SK-MEL-5 (cell line): Measurements from ENCODE around the gene S100A5. TPM values are rescaled to one million over a fixed set of nuclear protein-coding genes. Genes with fewer than 3 reads are reported as not detected.

ENCODE experiments used
- DNase-seq: peaks from one replicate; pipeline ENCODE4 v3.0.0-alpha.2; 2016; ENCODE audit warnings: low read depth, low spot score
- in situ Hi-C: cut with HindIII; loops from 2 replicates; pipeline ENCODE4 v1.10.0; 2016; ENCODE audit warnings: low sequenced_read_pairs, high pct_unique_total_duplicates, low pct_unique_long_range_greater_than_20kb
- total RNA-seq: library from RNA; depleted of rRNA; stranded (reverse); fragments of >200 nt; shearing (Covaris generic); gene quantifications from 2 replicates; pipeline ENCODE4 v1.2.3, GENCODE V29; 2014; rRNA removed

The S100A5 gene
- total RNA-seq, 1 experiment from 2014 or later, result not detected

DNA sequence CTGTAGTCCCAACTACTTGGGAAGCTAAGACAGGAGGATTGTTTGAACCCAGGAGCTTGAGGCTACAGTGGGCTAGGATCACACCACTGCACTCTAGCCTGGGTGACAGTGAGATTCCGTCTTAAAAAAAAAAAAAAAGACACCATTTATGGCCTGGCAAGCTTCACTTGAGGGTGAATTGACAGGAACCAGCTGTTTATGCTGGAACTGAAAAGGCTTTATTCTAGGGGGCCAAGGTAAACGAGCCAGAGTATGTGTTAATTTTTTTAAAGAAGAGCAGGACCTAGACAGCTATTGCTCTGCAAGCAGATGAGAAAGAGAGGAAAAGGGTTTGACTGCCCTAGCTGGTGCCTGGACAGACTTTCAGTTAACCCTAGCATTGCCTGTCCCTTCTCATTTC, 42.0 kb downstream of the S100A5 start:
- no peak for DNase-seq
- in situ Hi-C loops, result no loop called here

DNA sequence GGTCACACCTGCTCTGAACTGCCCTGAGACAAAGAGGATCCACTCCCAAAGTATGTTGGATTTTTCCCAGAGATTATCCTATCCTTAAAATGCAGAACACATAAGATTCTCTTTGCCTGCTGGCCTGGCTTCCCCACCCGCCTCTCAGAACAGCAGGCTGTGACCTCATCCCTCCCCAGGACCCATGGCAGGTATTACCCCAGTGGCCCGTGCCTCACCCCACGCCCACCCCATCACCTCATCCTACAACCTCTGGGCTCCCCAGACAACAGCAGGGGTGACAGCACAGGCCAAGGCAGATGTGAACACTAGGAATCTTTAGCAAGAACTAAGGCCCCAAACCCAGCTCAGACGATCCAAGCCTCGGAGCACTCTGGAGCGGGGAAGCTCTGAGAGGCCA, 45.2 kb downstream of the S100A5 start:
- in situ Hi-C loops, result no loop called here

DNA sequence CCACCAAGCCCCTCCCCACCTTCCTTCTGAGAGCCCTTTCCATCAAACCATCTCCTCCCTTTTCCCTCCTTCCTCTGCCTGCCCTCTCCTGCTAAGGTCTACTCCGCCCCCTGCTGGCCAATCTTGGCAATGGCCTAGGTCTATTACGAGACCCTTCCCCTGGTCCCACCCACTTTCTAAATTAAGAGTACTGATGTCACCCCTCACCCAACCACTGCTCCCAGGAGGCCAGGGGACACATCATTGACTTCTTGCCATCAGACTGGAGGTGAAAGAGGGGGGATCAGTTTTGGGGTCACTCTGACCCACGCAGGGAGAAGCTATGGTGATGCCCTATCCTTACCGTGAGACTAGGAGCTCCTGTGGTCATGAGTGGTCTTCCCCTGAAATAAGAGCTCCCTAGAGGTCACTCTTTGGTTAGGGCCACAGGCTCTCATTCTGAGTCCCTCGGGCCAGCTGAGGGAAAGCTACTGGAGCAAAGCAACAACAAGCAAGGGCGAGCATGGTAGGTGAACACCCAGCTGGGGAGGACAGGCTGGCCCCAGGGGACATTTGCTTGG, 45.7 kb downstream of the S100A5 start:
- in situ Hi-C loops, result no loop called here
- DNase-seq, result peak; percentile 85

More for the DNA sequence above, 45.2 kb downstream of the S100A5 start:
- DNase-seq, result no peak

DNA sequence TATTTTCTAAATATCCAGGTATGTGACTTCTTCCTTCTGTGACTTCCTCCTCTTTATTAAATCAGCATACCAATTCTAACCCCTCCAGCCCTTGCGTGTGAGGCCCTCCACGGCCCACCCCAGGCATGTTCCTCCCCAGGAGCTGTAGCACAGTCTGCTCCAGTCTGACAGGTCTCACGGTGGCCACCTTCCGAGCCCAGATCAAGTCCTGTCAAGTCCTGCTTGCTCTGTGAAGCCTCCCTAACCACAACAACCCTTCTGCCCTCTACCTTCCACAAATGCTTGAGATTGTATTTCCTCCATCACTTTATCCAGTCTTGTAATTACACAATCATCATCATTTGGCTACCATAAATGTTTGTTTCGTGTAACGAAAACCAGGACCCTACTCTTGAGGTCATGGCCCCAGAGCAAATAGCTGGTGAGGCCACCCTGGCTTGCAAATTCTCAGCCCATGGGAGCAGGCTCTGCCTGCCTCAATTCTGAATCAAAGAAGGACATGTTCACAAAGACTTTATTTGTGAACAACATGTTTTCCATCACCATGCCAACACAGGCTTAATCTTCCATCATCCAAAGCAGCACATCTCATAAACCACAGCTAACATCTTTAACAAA, 47.3 kb downstream of the S100A5 start:
- no peak for DNase-seq

DNA sequence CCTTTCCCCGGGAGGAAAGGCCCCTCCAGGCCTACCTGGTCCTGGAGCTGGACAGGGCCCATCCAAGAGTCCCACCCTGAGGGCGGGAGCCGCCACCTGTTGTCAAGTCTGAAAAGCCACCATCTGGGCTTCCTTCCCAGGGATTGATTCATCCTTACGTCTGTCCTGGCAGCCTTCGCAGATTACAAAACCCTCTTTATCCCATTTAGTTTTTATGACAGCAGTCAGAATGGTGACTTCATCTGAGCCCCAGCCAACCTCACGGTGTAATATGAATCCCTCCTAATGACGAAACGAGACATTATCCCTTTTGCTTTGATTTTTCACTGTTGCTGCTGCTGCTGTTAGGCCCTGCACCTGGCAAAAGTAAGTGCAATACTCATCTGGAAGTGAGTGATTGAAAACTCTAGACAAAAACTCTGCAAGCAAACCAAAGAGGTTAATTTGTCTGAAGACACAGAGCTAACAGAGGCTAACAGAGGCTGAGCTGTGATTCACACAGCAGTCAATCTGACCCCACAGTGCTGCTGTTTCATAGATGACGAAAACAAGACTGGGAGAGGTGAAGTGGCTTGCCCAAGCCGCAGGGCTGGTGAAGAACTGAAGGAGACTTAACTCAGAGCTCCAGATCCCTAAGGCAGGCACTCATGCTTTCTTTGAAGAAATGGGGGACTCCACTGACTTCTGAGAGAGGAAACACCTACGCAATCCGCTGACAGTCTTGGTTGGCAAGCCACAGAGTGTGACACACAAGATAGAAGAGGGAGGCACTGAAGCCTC, 50.3 kb downstream of the S100A5 start:
- in situ Hi-C loops, result no loop called here
- DNase-seq, result peak; percentile 64

More for the DNA sequence above, 47.3 kb downstream of the S100A5 start:
- in situ Hi-C loops, result no loop called here

DNA sequence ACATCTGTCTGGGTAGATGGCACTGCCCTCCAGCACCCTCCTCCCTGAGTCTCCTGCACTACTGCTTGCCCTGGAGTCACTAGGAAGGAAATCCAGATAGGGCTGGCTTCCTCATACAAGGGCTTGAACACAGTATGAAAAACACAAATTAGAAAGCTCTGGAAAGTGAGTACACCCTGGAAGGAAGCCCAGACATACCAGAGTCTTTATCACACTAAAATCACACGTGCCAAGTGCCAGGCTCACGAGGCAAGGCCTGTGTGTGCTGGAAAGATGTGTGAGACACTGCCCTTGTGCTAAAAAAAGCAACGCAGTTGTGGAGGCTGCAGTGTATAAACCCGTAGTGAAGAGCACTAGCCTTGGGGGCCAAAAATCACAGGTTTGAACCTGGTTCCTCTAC, 52.0 kb downstream of the S100A5 start:
- in situ Hi-C loops, result no loop called here
- peak; percentile 45 for DNase-seq

DNA sequence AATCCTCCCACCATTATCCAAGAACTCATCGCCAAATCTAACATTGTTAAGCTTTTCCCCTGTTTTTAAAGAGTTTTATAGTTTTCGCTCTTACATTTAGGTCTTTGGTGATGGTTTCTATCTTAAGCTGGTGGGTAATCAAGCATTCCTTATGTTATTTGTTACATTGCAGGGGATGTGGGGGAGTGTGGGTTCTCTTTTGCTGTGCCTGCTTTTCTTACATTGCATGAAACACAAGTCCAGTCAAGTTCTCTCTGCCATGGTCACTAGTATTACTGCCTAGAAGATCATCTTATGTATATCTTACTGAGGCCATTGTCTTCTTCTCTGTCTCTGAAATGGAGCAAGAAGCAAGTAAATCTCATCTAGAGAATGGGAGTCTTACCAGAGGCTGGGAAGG, 53.0 kb downstream of the S100A5 start:
- DNase-seq, result no peak
- in situ Hi-C loops, result no loop called here

Other genes starting within 250 kb of the S100A5 start
- not detected in 2 replicates for gene PGLYRP3, start 228.0 kb downstream of the S100A5 start, total RNA-seq
- not detected in 2 replicates for gene PGLYRP4, start 192.1 kb downstream of the S100A5 start, total RNA-seq
- gene S100A9, start 183.1 kb downstream of the S100A5 start, total RNA-seq, result not detected in 2 replicates
- not detected in 2 replicates for gene S100A12, start 165.3 kb downstream of the S100A5 start, total RNA-seq
- gene S100A8, start 149.9 kb downstream of the S100A5 start, total RNA-seq, result not detected in 2 replicates
- not detected in 2 replicates for gene S100A7A, start 124.4 kb downstream of the S100A5 start, total RNA-seq
- not detected in 2 replicates for gene S100A7, start 80.3 kb downstream of the S100A5 start, total RNA-seq
- gene S100A6, start 4.9 kb downstream of the S100A5 start, total RNA-seq, result 185 and 198 TPM in 2 replicates
- 0.51 TPM in 1 of 2 replicates, not detected in the other for gene S100A4, start 4.9 kb upstream of the S100A5 start, total RNA-seq
- gene S100A3, start 8.3 kb upstream of the S100A5 start, total RNA-seq, result 0.63 TPM in 1 of 2 replicates, not detected in the other
- 0.24 and 2.2 TPM in 2 replicates for gene S100A2, start 24.9 kb upstream of the S100A5 start, total RNA-seq
- gene S100A16, start 72.2 kb upstream of the S100A5 start, total RNA-seq, result 36.5 and 37.8 TPM in 2 replicates
- gene S100A14, start 75.4 kb upstream of the S100A5 start, total RNA-seq, result not detected in 2 replicates
- gene S100A13, start 86.6 kb upstream of the S100A5 start, total RNA-seq, result 247 and 266 TPM in 2 replicates
- gene S100A1, start 87.5 kb upstream of the S100A5 start, total RNA-seq, result 563 and 586 TPM in 2 replicates
- gene CHTOP, start 93.1 kb upstream of the S100A5 start, total RNA-seq, result 59.3 and 62.0 TPM in 2 replicates
- gene SNAPIN, start 117.8 kb upstream of the S100A5 start, total RNA-seq, result 91.1 and 101 TPM in 2 replicates
- gene ILF2, start 130.1 kb upstream of the S100A5 start, total RNA-seq, result 415 and 443 TPM in 2 replicates
- not detected in 2 replicates for gene NPR1, start 137.8 kb upstream of the S100A5 start, total RNA-seq
- 63.2 and 77.5 TPM in 2 replicates for gene INTS3, start 187.1 kb upstream of the S100A5 start, total RNA-seq
- 174 and 184 TPM in 2 replicates for gene SLC27A3, start 234.5 kb upstream of the S100A5 start, total RNA-seq